Measurements from ENCODE around the gene RUBCN.

GRCh38 chr3:197701841-197702240 is 34.9 kb downstream of the RUBCN start:
- TF ChIP-seq POLR2A (IDR thresholded peaks at IDR 0.05; ENCODE audit: low read length) (no peak), GATA1 (IDR thresholded peaks at IDR 0.05; ENCODE audit: low read depth, low read length) (no peak)
